GM10248 (cell line): ENCODE measurements around the gene SFTA2.
"Not testable (repeated sequence)": the region's sequence is repeated elsewhere in the genome, so short reads cannot be mapped to it uniquely, and the experiment has no call there.

Experiments used
- CTCF ChIA-PET: fragments of 300-600 bp; sonication (Branson Sonifier 250); formaldehyde crosslinking; extraction: SDS; loops from one replicate; lab custom pipeline; 2021; ENCODE audit warnings: antibody characterized with exemption; lab: Yijun Ruan, JAX
- POLR2A ChIA-PET: fragments of 350-650 bp; sonication (Branson Sonifier 250); formaldehyde crosslinking; extraction: SDS; loops from one replicate; lab custom pipeline; 2020; ENCODE audit warnings: antibody characterized with exemption; lab: Yijun Ruan, JAX
- DNase-seq: peaks from one replicate; pipeline ENCODE4 v3.0.0; 2012; ENCODE audit errors: extremely low spot score
- TF ChIP-seq, protein P1 (sequence below): IDR thresholded peaks from 2 replicates; pipeline ENCODE4 v1.5.1; 2012; ENCODE audit warnings: mild to moderate bottlenecking, low read depth; ENCODE audit errors: extremely low read depth, missing control alignments, control extremely low read depth

SFTA2 gene

DNA sequence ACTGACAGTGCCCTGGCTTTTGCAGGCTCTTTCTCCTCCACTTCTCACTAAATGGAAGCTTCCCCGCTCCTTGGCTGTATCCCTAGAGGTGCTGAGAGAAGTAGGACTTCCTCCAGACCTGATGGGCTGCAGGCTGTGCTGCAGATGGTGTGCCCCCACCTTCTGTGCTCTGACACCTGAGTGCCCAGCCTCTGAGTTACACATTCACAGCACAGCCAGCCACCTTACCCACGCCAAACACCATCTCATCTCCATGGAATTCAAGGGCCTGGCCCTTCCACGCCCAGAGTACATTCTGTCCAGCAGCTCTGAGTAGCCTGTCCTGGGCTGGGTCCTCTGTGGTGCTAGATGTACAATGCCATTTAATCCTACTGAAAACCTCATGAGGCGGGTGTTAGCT lies 5.3 kb downstream of the SFTA2 start:
- CTCF ChIA-PET = interaction anchor here (1.9 to 4.0 kb wide), 3 partner anchors 11 to 153 kb away, joined by 5 to 29 read pairs (median 9); partner anchors contain the start of gene VARS2
- POLR2A ChIA-PET = no interaction called here
- DNase-seq = no peak
- TF ChIP-seq, protein P1, sequence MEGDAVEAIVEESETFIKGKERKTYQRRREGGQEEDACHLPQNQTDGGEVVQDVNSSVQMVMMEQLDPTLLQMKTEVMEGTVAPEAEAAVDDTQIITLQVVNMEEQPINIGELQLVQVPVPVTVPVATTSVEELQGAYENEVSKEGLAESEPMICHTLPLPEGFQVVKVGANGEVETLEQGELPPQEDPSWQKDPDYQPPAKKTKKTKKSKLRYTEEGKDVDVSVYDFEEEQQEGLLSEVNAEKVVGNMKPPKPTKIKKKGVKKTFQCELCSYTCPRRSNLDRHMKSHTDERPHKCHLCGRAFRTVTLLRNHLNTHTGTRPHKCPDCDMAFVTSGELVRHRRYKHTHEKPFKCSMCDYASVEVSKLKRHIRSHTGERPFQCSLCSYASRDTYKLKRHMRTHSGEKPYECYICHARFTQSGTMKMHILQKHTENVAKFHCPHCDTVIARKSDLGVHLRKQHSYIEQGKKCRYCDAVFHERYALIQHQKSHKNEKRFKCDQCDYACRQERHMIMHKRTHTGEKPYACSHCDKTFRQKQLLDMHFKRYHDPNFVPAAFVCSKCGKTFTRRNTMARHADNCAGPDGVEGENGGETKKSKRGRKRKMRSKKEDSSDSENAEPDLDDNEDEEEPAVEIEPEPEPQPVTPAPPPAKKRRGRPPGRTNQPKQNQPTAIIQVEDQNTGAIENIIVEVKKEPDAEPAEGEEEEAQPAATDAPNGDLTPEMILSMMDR = no peak

DNA sequence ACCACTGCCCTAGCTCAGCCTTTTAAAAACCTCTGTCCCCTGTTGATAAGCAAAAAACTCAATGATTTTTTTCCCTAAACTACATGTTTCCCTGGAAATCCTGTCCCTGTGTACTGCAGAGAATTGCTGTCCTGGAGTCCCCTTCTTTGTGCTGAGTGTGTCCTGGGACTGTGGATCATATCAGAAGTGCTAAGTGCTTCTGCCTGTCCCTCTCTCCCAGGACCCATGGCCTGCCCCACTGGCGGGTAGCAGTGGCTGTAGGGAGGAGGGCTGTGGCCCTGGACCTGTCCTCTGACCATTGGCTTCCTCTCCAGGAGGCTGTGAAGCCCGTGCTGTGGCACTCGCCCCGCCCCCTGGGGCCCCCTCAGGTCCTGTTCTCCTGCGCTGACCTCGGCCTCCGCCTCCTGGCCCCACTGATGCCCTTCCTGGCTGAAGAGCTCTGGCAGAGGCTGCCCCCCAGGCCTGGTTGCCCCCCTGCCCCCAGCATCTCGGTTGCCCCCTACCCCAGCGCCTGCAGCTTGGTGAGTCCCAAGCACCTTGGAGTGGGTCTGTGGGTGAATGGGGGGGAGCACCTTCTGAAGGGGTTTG lies 7.8 kb downstream of the SFTA2 start:
- POLR2A ChIA-PET, DNase-seq: not testable (repeated sequence)
- CTCF ChIA-PET = interaction anchor here (0.7 to 4.0 kb wide), 3 partner anchors 9 to 156 kb away, joined by 3 to 29 read pairs (median 9); partner anchors contain the start of gene VARS2

DNA sequence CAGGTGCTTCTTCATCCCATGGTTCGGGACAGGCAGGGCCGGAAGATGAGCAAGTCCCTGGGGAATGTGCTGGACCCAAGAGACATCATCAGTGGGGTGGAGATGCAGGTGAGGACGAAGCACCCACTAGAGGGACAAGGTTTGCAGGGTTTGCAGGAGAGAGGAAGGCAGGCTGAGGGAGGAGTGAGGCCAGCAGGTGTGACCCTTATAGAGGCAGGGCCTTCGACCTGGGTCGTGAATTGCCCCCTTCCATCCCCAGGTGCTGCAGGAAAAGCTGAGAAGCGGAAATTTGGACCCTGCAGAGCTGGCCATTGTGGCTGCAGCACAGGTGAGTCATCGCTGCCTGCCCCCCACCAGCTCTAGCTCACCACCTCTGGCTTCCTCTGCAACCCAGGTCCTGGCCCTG lies 9.5 kb downstream of the SFTA2 start:
- POLR2A ChIA-PET = no interaction called here
- DNase-seq = no peak
- TF ChIP-seq, protein P1 = no peak
- CTCF ChIA-PET = interaction anchor here (1.5 kb wide), 1 partner anchor 148 kb away, joined by 3 read pairs; no protein-coding TSS in a partner anchor

DNA sequence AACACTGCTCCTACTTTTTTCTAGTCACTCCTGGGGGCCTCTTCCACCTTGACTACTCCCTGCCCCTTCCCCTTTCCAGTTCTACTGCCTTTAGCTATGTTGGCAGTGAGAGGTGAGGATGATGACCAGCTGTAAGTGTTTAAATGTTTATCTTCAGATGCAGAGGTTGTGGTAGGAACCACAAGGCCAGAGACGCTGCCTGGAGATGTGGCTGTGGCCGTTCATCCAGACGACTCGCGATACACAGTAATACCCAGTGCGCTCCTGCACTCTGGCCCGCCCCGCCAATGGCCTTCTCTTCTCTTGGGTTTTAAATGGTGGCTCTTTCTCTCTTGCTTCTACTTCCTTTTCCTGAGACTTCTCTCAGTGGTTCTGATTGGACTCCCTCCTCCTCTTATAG lies 13.3 kb downstream of the SFTA2 start:
- no peak for DNase-seq
- ChIA-PET CTCF (interaction anchor here (0.6 to 7.6 kb wide), 10 partner anchors 10 to 210 kb away, joined by 3 to 115 read pairs (median 4); no protein-coding TSS in a partner anchor), POLR2A (interaction anchor here (0.6 kb wide), 2 partner anchors 13 to 22 kb away, joined by 3 to 8 read pairs; no protein-coding TSS in a partner anchor)
- TF ChIP-seq, protein P1 = no peak

DNA sequence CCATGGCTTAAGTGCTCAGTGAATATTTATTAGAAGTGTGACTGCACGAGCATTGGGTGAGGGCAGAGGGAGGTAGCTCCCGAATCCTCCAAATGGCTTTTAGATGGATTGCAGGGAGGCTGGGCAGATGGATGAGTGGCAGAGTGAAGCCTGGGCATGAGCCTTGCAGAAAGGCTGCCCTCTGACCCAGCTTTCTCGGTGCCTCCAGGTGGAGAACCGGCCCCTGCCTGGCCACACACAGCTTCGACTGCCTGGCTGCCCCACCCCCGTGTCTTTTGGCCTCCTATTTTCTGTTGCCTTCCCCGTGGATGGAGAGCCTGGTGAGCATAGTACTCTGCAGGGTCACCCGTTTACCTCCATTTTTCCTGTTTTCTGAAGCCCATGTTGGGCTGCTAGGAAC lies 14.5 kb downstream of the SFTA2 start:
- TF ChIP-seq, protein P1 = no peak
- POLR2A ChIA-PET = no interaction called here
- DNase-seq = no peak
- CTCF ChIA-PET = interaction anchor here (0.9 to 7.6 kb wide), 11 partner anchors 8 to 212 kb away, joined by 3 to 115 read pairs (median 26); no protein-coding TSS in a partner anchor

DNA sequence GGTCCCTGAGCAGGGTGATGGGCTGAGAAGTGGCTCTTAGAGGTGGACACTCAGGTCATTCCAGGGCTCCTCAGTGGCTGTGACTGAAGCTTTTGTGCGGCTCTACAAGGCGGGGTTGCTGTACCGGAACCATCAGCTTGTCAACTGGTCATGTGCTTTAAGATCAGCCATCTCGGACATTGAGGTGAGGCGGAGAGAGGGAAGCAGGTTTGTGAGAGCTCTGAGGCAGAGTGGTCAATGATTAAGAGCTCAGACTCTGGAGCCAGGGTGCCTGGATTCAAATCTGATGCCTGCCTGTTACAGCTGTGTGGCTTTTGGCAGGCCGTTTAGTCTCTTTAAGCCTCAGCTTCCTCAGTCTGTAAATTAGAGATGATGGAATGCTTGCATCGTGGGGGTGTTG lies 14.9 kb downstream of the SFTA2 start:
- TF ChIP-seq, protein P1 = no peak
- ChIA-PET CTCF (interaction anchor here (0.9 to 7.6 kb wide), 11 partner anchors 8 to 175 kb away, joined by 3 to 115 read pairs (median 26); no protein-coding TSS in a partner anchor), POLR2A (no interaction called here)
- DNase-seq = no peak

DNA sequence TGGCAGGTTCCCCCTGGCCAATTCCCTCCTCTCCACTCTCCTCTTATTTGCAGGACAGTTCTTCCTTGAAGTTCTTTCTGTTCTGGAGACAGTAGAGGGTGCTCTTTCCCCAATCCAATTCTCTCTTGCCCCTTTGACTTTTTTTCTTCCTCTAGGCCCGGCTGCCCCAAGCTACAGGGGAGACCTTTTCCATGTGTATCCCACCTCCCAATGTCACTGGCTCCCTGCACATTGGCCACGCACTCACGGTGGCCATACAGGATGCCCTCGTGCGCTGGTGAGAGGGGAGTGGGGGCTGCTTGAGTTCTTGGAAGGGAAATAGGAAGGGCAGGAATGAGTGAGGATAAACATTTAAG lies 16.4 kb downstream of the SFTA2 start:
- POLR2A ChIA-PET = no interaction called here
- TF ChIP-seq, protein P1 = peak; percentile 60
- CTCF ChIA-PET = interaction anchor here (0.8 to 7.6 kb wide), 28 partner anchors 10 to 279 kb away, joined by 3 to 115 read pairs (median 10); partner anchors contain the start of gene DDR1

More for the DNA sequence above, 16.4 kb downstream of the SFTA2 start:
- DNase-seq = peak; percentile 84
